Posterior vena cava (tissue), 2 donors: Measurements from ENCODE around the gene PRMT3. TPM values are rescaled to one million over a fixed set of nuclear protein-coding genes. Genes with fewer than 3 reads are reported as not detected.
"Not testable (repeated sequence)": the region's sequence is repeated elsewhere in the genome, so short reads cannot be mapped to it uniquely, and the experiment has no call there.

ENCODE experiments used
- DNase-seq: peaks from one replicate; pipeline ENCODE4 v3.0.0-alpha.2; 2020; ENCODE audit warnings: low spot score
- intact Hi-C, 2 donors: fragments of 100-400 bp; cut with DNase I; formaldehyde crosslinking; loops; one replicate each; pipeline versions ENCODE4 v1.14.1 to v1.14.2; 2022 to 2023
- total RNA-seq, 2 donors: library from RNA; stranded (reverse); fragmentation: NEBNext Ultra II Directional; extraction: Animal tissue kit (Norgen Biotek cat#: 25700); gene quantifications; one replicate each; pipeline ENCODE4 v1.2.1, GENCODE V29; 2021
- donor health status: DM: yes; HTN: yes; CAD: no.
- donor health status: DM: yes; HTN: yes; CAD: no.

The PRMT3 gene
- total RNA-seq, 2 donors from 2014 or later = 11.8 to 13.0 TPM

DNA sequence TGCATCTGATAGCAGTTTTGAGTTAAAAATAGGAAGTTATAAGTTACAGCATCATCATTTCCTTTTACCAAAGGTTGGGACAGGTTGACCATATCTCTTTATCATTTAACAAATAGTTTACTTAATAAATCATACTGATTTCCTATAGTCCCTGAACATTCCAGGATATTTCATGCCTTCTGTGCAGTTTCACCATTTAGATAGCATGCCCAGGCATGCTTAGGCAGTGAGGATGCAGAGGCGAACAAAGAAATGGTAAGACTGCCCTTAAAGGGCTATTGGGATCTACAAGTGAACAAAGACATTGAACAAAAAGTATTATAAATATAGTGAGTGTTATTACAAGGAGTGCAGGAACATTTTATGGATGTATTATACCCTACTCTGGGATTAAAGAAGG lies 96.4 kb downstream of the PRMT3 start:
- no peak for DNase-seq
- intact Hi-C loops = no loop called here

DNA sequence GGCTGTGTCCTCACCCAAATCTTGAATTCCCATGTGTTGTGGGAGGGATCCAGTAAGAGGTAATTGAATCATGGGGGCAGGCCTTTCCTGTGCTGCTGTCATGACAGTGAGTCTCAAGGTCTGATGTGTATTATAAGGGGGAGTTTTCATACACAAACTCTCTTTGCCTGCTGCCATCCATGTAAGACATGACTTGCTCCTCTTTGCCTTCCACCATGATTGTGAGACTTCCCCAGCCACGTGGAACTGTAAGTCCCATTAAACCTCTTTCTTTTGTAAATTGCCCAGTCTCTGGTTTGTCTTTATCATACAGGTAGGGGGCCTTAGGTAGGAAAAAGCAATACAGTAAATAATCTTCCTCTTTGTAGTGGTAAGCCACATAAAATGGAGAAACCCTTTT lies 96.9 kb downstream of the PRMT3 start:
- intact Hi-C loops, DNase-seq: not testable (repeated sequence)

DNA sequence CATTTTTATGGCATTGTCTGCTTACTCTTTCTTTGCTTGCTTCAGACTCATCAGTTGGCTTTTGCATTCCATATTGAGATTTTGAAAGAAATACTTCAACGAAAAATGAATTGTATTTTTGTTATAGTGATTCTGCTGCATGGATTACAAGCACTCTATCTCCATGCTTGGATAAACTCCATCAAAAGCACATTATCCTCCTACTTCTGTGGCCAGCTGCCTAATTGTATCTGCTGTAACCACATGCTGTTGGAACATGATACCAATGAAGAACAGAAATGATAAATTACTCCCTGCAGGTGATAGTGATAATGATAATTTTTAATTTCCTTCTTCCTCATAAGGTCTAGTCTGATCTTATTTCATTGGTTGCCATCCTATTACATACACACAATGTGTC lies 100.8 kb downstream of the PRMT3 start:
- DNase-seq = no peak

DNA sequence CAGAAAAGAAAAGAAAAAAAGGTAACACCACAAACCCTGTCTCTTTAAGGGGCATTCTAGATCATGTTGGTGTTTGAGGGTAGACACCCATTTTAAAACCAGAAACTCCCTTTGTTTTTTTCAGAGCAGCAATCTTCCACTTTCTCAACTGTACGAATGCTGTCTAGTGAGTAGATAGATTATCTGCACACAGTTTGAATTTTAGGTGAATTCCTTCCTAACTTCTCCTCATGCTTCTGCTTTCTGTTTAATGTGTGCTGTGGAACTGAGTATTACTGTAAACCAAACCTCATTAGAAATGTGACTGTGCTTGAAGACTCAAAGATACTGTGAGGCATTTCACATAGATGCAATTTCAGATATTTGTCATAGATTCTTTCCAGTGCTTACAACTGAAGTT lies 102.4 kb downstream of the PRMT3 start:
- intact Hi-C loops = no loop called here
- DNase-seq = no peak

More for the DNA sequence above, 100.8 kb downstream of the PRMT3 start:
- intact Hi-C loops = no loop called here

DNA sequence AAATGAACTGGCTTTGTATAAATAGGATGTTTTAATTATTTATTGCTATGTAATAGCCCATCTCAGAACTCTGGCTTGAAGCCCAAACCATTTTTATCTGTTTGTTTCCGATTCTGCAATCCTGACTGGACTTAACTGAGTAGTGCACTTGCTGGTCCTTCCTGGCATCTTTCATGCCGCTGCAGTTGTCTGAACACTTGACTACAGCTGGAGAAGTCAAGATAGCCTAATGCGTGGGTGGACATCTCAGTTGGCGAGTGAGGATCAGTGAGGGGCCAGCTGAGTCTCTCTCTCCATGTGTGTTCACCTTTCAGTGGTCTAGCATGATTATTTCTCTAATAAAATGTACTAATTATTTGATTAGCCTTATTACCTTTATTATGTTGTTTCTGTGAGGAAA lies 105.8 kb downstream of the PRMT3 start:
- no peak for DNase-seq
- intact Hi-C loops = no loop called here

DNA sequence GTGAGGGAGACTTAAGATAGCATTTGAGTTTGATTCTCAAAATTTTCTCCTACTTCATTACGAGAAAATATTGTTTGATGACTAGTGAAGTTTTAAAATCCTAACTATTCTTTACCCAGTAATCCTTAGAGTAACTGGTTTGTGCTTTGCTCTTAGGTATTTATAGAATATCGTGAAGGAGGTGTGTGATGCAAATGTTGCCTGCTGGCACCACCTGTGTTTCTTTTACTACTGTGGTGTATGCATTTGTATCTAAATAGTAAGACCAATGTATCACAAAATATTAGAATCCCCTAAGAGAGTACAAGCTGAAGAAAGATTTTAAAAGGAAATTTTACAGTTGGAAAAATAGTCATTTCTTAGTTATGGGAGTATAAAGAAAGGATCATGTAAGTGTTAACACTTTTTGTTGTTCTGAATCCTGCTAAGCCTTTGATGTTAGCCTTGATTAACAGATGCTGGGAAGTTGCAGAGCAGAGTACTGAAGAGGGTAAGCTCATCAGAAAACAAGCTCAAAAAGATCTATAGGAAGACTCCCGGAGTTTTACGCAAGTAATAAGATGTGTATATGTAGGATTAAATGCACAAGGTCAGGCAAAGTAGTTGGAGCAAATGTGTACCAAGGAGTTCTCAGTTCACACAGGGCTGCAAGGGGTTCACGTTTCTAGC lies 109.7 kb downstream of the PRMT3 start:
- intact Hi-C loops = no loop called here
- no peak for DNase-seq

DNA sequence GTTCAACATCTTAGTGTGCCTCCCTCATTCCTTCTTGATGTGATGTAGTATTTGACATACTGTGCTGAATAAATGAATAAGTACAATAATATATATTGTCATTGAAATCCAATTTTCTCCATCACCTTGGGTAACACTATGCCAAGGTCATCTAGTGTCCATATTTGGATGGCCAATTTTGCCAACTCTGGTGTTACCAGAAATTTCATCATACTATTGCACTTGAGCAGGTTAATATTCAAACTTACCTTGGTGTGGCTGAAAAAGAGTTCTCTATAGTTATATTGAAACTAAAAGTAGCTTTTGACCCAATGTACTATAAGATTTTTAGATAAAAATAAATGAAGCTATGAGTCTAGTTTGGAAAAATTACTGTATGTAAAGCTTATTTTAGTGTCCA lies 113.7 kb downstream of the PRMT3 start:
- intact Hi-C loops = no loop called here
- no peak for DNase-seq

DNA sequence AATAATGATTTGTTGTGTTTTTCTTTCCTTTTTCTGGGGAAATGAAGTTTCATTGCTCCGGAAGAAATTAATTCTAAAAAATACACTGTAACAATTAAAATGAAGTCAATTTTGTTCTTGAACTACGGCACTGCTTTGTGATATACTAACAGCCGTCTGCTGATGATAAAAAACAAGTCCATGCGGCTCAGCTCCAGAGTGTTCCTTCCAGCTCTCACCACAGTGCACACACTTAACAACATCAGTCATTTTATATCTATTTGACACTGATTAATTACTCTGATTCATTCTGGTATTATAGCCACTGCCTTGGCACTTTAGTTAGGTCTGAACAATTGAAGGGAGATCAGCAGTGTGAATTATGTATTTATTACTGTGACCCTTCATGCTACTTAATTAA lies 114.5 kb downstream of the PRMT3 start:
- no peak for DNase-seq
- intact Hi-C loops = no loop called here

DNA sequence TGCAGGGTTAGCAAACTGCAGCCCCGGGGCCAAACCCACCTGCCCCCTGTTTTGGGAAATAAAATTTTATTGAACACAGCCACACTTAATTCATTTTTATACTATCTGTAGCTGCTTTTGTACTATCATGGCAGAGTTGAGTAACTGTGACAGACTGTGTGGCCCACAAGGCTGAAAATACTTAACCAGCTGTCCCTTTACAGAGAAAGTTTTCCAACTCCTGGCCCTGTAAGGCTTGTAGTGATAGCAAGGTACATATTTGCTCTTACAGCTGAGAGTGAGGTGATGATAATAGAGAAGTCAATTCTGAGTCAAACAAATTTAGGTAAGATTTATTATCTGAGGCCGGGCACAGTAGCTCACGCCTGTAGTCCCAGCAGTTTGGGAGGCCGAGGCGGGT lies 124.5 kb downstream of the PRMT3 start:
- intact Hi-C loops = no loop called here
- no peak for DNase-seq

DNA sequence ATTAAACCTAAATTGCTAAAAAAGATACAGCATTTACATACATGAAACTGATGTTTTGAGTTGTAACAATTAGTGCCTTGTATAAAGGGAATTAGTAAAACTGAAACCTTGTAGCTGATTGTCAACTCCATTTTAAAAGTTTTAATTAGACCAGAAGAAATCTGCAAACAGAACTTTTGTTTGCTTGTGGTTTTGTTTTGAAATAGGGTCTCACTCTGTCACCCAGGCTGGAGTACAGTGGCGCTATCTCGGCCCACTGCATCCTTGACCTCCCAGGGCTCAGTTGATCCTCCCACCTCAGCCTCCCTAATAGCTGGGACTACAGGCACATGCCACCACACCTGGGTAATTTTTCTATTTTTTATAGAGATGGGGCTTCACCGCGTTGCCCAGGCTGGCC lies 125.4 kb downstream of the PRMT3 start:
- no peak for DNase-seq
- intact Hi-C loops = no loop called here

DNA sequence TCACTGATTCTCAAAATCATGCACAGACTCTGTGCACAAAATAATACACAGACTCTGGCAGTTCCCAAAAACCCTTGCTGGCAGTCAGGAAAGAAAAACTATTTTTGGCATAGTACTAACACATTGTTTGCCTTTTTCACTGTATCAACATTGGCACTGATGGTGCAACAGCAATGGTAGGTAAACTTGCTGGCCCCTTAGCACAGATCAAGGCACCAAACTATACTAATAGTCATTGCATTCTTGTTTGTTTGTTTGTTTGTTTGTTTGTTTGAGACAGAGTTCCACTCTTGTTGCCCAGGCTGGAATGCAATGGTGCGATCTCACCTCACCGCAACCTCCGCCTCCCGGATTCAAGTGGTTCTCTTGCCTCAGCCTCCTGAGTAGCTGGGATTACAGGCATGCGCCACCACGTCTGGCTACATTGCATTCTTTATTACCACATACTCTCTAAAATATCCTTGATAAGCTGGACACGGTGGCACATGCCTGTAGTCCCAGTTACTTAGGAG lies 130.9 kb downstream of the PRMT3 start:
- DNase-seq = no peak
- intact Hi-C loops = no loop called here

DNA sequence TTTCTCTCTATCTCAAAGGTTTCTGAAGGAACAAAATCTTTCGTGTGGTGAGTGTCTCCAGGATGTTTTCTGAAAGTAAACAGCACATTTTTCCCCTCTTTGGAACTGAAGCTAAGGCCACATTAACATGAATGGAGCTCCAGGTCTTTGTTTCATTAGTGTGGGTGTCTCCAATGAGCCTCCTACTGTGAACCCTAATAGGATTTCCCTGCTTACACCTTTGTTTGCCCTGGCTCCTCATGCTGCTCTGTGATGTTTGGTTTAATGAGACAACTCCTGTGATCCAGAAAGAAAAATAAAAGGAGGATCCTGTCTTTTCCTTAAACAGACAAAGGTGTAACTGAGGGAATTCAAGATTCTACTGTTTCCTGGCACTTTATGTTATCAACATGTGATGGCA lies 135.0 kb downstream of the PRMT3 start:
- intact Hi-C loops = no loop called here

DNA sequence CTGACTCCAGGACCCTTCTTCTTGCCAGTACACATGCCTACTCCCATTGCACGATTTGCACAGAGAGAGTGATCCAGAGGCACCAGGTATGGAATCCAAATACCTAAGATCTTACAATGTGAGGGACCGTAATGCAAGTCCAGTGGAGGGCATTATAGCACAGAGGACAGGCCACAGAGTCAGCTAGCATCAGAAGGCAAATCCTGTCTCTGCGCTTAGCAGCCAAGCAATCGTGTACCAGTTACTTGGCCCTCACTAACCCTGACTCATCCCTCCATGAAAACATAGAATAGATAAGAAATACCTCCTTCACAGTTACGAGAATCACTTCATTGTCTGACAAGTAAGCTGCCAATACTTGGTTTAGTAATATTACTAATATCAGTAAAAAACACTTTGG lies 142.2 kb downstream of the PRMT3 start:
- intact Hi-C loops = no loop called here
- DNase-seq = no peak

More for the DNA sequence above, 135.0 kb downstream of the PRMT3 start:
- no peak for DNase-seq

DNA sequence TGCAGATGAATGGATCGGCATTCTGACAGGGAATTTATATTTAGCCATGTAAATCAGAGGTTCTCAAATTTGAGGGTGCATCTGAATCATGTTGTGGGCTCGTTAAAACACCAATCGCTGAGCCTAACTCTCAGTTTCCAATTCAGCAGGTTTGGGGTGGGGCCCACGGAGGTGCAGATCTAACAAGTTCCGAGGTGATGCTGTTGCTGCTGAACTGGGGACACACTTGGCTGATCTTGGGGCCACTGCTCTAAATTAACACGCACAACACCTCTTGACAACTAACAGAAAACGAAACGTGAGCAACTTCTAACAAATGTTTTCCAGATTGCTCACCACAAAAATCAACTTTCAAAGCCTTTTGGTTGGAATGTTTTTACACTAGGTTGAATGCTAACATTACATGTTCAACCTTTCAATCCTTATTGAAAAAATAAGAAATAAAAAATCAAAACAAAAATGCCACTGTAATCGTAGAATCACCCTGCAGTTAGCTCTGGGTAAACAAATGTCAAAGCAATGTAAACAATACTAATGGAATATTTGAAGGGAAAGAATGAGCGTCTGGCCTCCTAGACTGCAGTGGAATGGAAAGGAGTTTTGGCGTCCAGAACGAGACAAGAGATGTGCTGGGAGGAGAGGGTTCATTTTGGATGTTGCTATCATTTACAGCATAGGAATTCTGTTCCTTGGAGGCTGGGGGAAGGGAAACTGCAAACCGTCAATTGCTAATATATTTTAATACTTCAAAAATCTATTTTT lies 143.6 kb downstream of the PRMT3 start:
- DNase-seq = no peak
- intact Hi-C loops = no loop called here

DNA sequence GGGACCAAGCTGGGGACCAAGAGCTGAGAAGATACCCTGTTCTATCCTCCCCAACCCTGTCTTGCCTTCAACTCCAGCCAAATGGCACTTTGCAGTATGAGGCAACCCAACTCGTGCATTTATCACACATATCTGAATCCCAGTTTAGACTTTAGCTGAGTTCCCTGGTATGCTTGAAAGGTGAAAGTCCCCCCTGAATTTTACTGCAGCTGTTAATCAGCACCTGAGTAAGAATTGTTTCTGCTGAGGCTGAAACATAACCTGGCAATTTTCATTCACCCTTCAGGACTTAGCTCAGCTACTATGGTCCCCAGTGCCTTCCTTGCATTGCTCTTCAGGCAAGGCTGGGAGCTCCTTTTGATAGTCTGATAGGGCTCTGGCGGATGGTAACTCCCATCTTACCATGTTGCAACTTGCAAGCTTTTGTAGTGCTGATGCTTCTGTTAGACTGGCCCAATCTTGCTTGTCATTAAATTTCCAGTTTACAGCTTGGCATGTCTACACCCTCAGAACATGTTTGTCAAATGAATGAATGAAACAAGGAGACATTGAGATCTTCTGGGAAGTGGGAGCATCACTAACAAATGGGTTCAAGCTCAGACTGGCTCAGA lies 147.9 kb downstream of the PRMT3 start:
- no peak for DNase-seq
- intact Hi-C loops = no loop called here

DNA sequence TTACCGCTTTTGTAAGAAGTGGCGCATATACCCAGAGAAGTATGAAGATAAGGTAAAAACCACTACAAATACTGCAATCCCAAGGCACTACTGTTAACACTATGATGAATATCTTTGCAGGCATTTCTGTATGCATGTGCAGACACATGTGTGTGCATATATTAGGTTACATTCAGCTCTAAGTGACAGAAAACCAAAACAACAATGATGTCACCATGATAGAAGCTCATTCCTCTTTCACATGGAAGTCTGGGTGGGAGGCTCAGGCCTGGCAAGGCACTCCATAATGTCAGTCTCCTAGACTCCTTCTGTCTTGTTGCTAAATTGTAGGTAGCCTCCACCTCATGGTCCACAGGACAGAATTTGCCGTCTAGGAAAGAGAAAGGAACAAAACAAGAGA lies 148.8 kb downstream of the PRMT3 start:
- DNase-seq = no peak
- intact Hi-C loops = no loop called here

DNA sequence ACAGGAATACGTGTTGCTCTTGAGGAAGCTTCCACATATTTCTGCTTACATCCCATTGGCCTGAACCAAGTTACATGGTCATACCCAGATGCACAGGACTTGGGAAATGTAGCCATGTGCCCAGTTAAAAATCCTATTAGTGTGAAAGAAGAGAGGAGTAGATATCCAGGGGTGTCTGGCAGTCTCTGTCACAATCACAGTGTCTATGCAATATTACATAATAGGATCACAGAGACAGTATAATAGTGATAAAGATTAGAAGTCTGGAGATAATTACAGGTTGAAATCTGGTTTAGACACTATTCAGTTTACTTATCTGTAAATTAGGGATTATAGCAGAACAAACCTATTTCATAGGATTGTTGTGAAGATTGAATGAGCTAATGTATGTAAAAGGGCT lies 149.3 kb downstream of the PRMT3 start:
- intact Hi-C loops = no loop called here
- no peak for DNase-seq

DNA sequence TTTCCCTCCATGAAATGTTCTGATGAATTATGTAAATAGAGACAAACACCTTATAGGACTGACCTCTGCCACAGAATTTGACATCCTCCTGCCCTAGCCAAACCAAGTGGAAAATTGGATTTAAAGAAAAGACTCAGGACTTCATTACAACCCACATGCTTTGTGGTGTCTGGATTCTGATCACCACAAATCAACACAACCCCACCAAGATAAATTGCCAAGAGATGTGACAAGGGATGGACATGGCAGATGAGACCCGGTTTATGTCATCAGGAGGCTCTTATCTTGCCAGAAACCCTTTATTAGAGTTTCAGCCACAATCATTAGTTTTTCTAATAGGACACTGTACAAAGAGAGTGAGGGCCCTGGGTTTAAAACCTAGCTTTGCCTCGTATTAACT lies 154.0 kb downstream of the PRMT3 start:
- intact Hi-C loops = no loop called here
- no peak for DNase-seq

DNA sequence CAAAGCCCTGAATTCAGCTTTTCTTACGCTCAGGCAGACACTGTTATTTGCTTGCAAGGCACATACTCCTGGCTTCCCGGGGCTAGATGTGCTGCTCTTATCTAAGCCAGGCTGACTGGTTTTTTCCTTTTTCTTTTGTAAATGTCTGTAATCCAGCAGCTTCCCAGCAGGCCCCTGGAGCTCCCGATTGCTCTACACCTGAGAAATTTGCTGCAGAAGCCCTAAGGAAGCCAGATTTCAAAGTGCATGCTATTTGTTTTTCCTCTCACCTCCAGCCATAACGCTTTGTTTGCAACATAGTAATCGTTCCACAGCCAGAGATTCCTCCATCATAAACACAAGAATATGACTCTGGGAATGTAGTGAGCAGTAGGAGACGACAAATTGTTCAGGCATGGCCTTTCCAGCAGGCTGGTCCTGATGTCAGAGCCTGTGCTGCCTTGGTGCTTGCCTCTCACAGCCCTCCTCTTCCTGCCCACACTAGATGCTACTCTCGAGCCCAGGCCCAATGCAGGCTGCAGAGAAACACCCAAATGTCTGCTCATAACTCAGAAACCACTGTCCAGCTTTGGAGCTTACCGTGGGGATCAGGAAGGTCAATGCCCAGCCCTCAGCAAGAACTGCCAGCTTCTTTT lies 157.2 kb downstream of the PRMT3 start:
- no peak for DNase-seq
- intact Hi-C loops = no loop called here

DNA sequence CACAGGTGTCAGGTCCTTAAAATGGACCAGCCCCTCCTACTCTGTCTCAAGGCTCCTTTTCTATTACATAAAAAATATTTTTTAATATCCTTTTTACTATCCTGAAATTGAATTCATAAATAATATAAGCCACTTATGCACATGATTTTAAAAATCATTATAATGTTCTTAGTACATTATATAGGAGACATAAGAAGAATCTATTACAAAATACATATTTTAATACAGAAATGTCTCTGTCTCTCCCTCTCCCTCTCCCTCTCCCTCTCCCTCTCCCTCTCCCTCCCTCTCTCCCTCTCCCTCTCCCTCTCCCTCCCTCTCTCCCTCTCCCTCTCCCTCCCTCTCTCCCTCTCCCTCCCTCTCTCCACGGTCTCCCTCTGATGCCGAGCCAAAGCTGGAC lies 159.9 kb downstream of the PRMT3 start:
- intact Hi-C loops = no loop called here
- no peak for DNase-seq
